GM12878 (cell line): ENCODE results near the gene MAPKAPK2. TPM values are rescaled to one million over a fixed set of nuclear protein-coding genes. Genes with fewer than 3 reads are reported as not detected.

ENCODE experiments used
- DPF2 ChIP-seq: fragments of 450-650 bp; IDR thresholded peaks from 2 replicates; pipeline ENCODE4 v1.6.1; 2017; ENCODE audit warnings: mild to moderate bottlenecking
- FOXM1 ChIP-seq: IDR thresholded peaks from 2 replicates; pipeline ENCODE4 v1.6.1; 2012; ENCODE audit warnings: low read depth, mild to moderate bottlenecking, inconsistent platforms, low read length, moderate library complexity
- HDAC6 ChIP-seq: fragments of 200-600 bp; sonication (generic); IDR thresholded peaks from one replicate; pipeline ENCODE4 v1.8.0; 2017; ENCODE audit warnings: antibody characterized with exemption; ENCODE audit not compliant: unreplicated experiment
- IKZF1 ChIP-seq: fragments of 450-650 bp; conservative IDR thresholded peaks from 2 replicates; pipeline ENCODE4 v1.6.1; 2017; ENCODE audit warnings: antibody characterized with exemption, mild to moderate bottlenecking
- IRF4 ChIP-seq: IDR thresholded peaks from 2 replicates; pipeline ENCODE4 v1.6.1; 2011; ENCODE audit warnings: low read depth, low read length
- JUNB ChIP-seq: IDR thresholded peaks from 2 replicates; pipeline ENCODE4 v1.6.1; 2016; ENCODE audit warnings: antibody characterized with exemption, mild to moderate bottlenecking
- MEF2A ChIP-seq: IDR thresholded peaks from 2 replicates; pipeline ENCODE4 v1.6.1; 2011; ENCODE audit warnings: low read depth, mild to moderate bottlenecking, low read length, moderate library complexity; ENCODE audit not compliant: insufficient read depth
- NR2C2 ChIP-seq: IDR thresholded peaks from 2 replicates; pipeline ENCODE4 v1.6.1; 2011; ENCODE audit warnings: borderline replicate concordance, low read depth; ENCODE audit not compliant: control insufficient read depth, insufficient read length
- NR2F1 ChIP-seq: fragments of 450-650 bp; conservative IDR thresholded peaks from 2 replicates; pipeline ENCODE4 v1.6.1; 2017; ENCODE audit warnings: mild to moderate bottlenecking
- NRF1 ChIP-seq: conservative IDR thresholded peaks from 2 replicates; pipeline ENCODE4 v1.6.1; 2011; ENCODE audit warnings: mild to moderate bottlenecking, low read depth, low read length, improper control_type of control experiment
- SMARCA5 ChIP-seq: fragments of 450-650 bp; IDR thresholded peaks from 2 replicates; pipeline ENCODE4 v1.6.1; 2017; ENCODE audit warnings: mild to moderate bottlenecking
- YBX1 ChIP-seq: fragments of 450-650 bp; IDR thresholded peaks from 2 replicates; pipeline ENCODE4 v1.6.1; 2016; ENCODE audit warnings: antibody characterized with exemption
- polyA plus RNA-seq, 11 experiments: library from polyadenylated mRNA; depleted of rRNA in 4 of 11; unstranded in 6 of 11; stranded (reverse) in 5 of 11; fragments of >200 nt; fragmentation: Nextera tagmentation in 4 of 11; fragmentation: Illumina TruSeq in 1 of 11; extraction: Ambion mirVana in 4 of 11; extraction: Trizol in 1 of 11; gene quantifications; 1 replicate in 1 of 11; 2 replicates in 10 of 11; pipeline versions ENCODE4 v1.2.1 to v1.2.3, GENCODE V29; 2011 to 2016; ENCODE audit warnings: inconsistent platforms in 2 of 11, missing spikeins in 2 of 11, low read depth in 1 of 11
- total RNA-seq, 4 experiments: library from RNA; depleted of rRNA in 3 of 4; stranded (reverse); fragments of >200 nt in 3 of 4; fragmentation: Illumina TruSeq in 1 of 4; extraction: Trizol in 1 of 4; gene quantifications; 2 replicates each; pipeline versions ENCODE4 v1.2.1 to v1.2.3, GENCODE V29; 2013 to 2021
- TF ChIP-seq, protein P1 (sequence below): IDR thresholded peaks from 2 replicates; pipeline ENCODE4 v1.6.1; 2012; ENCODE audit warnings: low read depth, low read length, improper control_type of control experiment
- TF ChIP-seq, protein P2 (sequence below): fragments of 450-650 bp; IDR thresholded peaks from 2 replicates; pipeline ENCODE4 v1.6.1; 2016; ENCODE audit warnings: mild to moderate bottlenecking, moderate library complexity, borderline replicate concordance
- TF ChIP-seq, protein P3 (sequence below): fragments of 450-650 bp; IDR thresholded peaks from 2 replicates; pipeline ENCODE4 v1.6.1; 2017; ENCODE audit warnings: mild to moderate bottlenecking, moderate library complexity
- TF ChIP-seq, protein P4 (sequence below): fragments of 450-650 bp; IDR thresholded peaks from 2 replicates; pipeline ENCODE4 v1.6.1; 2017; ENCODE audit warnings: low read depth, mild to moderate bottlenecking, moderate library complexity

Gene MAPKAPK2
- total and polyA plus RNA-seq, 10 of the 15 experiments (the other 5 are each of a cell fraction or from before 2014, with no cell fraction given) = 0.72 to 92.2 (median 49.3) TPM

DNA sequence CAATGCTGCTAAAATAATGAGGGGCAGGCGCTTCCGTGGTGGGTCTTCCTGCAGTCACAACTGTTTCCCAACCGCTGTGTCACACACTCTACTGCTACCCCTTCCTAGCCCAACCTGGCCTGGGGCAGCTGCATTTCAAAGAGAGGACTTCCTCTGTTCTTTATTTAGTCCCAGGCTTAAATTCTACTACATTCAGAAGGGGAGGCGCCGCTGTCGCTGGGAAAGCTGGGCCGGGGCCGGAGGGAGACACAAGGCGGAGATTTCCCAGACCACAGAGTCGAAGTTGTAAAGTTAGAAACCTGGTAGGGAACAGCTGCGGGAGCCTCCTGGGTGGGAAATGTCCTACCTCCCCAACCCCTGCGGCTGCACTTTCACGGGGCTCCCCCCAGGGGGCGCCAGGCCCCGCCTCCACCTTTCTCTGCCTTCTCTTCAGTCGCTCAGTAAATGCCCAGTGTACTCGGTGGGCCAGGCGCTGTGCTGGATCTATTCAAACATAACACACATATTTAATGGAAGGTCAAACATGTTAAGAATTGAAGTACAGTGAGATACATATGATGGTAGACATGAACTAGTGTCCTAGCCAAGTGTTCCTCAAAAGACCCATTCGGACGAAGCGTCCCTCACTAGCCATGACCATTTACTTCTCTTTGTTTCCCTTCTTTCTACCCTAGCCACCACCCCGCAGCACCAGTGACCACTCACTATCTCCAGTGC, 26.3 kb upstream of the MAPKAPK2 start (continued):
- no peak for TF ChIP-seq DPF2
- TF ChIP-seq, protein P1, sequence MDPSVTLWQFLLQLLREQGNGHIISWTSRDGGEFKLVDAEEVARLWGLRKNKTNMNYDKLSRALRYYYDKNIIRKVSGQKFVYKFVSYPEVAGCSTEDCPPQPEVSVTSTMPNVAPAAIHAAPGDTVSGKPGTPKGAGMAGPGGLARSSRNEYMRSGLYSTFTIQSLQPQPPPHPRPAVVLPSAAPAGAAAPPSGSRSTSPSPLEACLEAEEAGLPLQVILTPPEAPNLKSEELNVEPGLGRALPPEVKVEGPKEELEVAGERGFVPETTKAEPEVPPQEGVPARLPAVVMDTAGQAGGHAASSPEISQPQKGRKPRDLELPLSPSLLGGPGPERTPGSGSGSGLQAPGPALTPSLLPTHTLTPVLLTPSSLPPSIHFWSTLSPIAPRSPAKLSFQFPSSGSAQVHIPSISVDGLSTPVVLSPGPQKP = no peak
- TF ChIP-seq IRF4 = no peak
- no peak for TF ChIP-seq JUNB
- no peak for TF ChIP-seq YBX1
- TF ChIP-seq SMARCA5 = no peak
- TF ChIP-seq NRF1 = no peak
- no peak for TF ChIP-seq MEF2A
- TF ChIP-seq, protein P2, sequence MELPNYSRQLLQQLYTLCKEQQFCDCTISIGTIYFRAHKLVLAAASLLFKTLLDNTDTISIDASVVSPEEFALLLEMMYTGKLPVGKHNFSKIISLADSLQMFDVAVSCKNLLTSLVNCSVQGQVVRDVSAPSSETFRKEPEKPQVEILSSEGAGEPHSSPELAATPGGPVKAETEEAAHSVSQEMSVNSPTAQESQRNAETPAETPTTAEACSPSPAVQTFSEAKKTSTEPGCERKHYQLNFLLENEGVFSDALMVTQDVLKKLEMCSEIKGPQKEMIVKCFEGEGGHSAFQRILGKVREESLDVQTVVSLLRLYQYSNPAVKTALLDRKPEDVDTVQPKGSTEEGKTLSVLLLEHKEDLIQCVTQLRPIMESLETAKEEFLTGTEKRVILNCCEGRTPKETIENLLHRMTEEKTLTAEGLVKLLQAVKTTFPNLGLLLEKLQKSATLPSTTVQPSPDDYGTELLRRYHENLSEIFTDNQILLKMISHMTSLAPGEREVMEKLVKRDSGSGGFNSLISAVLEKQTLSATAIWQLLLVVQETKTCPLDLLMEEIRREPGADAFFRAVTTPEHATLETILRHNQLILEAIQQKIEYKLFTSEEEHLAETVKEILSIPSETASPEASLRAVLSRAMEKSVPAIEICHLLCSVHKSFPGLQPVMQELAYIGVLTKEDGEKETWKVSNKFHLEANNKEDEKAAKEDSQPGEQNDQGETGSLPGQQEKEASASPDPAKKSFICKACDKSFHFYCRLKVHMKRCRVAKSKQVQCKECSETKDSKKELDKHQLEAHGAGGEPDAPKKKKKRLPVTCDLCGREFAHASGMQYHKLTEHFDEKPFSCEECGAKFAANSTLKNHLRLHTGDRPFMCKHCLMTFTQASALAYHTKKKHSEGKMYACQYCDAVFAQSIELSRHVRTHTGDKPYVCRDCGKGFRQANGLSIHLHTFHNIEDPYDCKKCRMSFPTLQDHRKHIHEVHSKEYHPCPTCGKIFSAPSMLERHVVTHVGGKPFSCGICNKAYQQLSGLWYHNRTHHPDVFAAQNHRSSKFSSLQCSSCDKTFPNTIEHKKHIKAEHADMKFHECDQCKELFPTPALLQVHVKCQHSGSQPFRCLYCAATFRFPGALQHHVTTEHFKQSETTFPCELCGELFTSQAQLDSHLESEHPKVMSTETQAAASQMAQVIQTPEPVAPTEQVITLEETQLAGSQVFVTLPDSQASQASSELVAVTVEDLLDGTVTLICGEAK = no peak
- peak; percentile 43; the same call in 1 of the 2 replicates for TF ChIP-seq IKZF1
- TF ChIP-seq, protein P3, sequence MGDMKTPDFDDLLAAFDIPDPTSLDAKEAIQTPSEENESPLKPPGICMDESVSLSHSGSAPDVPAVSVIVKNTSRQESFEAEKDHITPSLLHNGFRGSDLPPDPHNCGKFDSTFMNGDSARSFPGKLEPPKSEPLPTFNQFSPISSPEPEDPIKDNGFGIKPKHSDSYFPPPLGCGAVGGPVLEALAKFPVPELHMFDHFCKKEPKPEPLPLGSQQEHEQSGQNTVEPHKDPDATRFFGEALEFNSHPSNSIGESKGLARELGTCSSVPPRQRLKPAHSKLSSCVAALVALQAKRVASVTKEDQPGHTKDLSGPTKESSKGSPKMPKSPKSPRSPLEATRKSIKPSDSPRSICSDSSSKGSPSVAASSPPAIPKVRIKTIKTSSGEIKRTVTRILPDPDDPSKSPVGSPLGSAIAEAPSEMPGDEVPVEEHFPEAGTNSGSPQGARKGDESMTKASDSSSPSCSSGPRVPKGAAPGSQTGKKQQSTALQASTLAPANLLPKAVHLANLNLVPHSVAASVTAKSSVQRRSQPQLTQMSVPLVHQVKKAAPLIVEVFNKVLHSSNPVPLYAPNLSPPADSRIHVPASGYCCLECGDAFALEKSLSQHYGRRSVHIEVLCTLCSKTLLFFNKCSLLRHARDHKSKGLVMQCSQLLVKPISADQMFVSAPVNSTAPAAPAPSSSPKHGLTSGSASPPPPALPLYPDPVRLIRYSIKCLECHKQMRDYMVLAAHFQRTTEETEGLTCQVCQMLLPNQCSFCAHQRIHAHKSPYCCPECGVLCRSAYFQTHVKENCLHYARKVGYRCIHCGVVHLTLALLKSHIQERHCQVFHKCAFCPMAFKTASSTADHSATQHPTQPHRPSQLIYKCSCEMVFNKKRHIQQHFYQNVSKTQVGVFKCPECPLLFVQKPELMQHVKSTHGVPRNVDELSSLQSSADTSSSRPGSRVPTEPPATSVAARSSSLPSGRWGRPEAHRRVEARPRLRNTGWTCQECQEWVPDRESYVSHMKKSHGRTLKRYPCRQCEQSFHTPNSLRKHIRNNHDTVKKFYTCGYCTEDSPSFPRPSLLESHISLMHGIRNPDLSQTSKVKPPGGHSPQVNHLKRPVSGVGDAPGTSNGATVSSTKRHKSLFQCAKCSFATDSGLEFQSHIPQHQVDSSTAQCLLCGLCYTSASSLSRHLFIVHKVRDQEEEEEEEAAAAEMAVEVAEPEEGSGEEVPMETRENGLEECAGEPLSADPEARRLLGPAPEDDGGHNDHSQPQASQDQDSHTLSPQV = no peak
- TF ChIP-seq FOXM1 = no peak
- TF ChIP-seq, protein P4, sequence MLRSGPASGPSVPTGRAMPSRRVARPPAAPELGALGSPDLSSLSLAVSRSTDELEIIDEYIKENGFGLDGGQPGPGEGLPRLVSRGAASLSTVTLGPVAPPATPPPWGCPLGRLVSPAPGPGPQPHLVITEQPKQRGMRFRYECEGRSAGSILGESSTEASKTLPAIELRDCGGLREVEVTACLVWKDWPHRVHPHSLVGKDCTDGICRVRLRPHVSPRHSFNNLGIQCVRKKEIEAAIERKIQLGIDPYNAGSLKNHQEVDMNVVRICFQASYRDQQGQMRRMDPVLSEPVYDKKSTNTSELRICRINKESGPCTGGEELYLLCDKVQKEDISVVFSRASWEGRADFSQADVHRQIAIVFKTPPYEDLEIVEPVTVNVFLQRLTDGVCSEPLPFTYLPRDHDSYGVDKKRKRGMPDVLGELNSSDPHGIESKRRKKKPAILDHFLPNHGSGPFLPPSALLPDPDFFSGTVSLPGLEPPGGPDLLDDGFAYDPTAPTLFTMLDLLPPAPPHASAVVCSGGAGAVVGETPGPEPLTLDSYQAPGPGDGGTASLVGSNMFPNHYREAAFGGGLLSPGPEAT = no peak
- no peak for TF ChIP-seq HDAC6
- TF ChIP-seq NR2C2 = no peak
- TF ChIP-seq NR2F1 = no peak
- TF ChIP-seq, all 136 proteins: peak for 9
